Fibroblast of pulmonary artery (primary cell): ENCODE measurements around the gene KRTAP10-7.
"Not testable (repeated sequence)": the region's sequence is repeated elsewhere in the genome, so short reads cannot be mapped to it uniquely, and the experiment has no call there.

ENCODE experiments used
- DNase-seq: peaks from one replicate; pipeline ENCODE4 v3.0.0-alpha.2; 2010; ENCODE audit warnings: low read depth
- H3K4me3 ChIP-seq: replicated peaks from 2 replicates; pipeline ENCODE4 v1.5.1; 2011; ENCODE audit warnings: low read depth, mild to moderate bottlenecking, control low read depth, low read length, moderate library complexity
- TF ChIP-seq, protein P1 (sequence below): IDR thresholded peaks from 2 replicates; pipeline ENCODE4 v1.5.1; 2011; ENCODE audit warnings: mild to moderate bottlenecking, control low read depth, low read length, inconsistent platforms; ENCODE audit errors: missing control alignments

The KRTAP10-7 gene

GRCh38 chr21:44601596-44602462 is 1.4 kb downstream of the KRTAP10-7 start:
- no peak overlapping the region for H3K4me3 ChIP-seq
- TF ChIP-seq, protein P1, sequence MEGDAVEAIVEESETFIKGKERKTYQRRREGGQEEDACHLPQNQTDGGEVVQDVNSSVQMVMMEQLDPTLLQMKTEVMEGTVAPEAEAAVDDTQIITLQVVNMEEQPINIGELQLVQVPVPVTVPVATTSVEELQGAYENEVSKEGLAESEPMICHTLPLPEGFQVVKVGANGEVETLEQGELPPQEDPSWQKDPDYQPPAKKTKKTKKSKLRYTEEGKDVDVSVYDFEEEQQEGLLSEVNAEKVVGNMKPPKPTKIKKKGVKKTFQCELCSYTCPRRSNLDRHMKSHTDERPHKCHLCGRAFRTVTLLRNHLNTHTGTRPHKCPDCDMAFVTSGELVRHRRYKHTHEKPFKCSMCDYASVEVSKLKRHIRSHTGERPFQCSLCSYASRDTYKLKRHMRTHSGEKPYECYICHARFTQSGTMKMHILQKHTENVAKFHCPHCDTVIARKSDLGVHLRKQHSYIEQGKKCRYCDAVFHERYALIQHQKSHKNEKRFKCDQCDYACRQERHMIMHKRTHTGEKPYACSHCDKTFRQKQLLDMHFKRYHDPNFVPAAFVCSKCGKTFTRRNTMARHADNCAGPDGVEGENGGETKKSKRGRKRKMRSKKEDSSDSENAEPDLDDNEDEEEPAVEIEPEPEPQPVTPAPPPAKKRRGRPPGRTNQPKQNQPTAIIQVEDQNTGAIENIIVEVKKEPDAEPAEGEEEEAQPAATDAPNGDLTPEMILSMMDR: no peak
- no peak for DNase-seq

- no peak for DNase-seq
- TF ChIP-seq, protein P1: no peak
- H3K4me3 ChIP-seq: no peak overlapping the region
Measured at GRCh38 chr21:44602463-44602850, 2.1 kb downstream of the KRTAP10-7 start.

DNA sequence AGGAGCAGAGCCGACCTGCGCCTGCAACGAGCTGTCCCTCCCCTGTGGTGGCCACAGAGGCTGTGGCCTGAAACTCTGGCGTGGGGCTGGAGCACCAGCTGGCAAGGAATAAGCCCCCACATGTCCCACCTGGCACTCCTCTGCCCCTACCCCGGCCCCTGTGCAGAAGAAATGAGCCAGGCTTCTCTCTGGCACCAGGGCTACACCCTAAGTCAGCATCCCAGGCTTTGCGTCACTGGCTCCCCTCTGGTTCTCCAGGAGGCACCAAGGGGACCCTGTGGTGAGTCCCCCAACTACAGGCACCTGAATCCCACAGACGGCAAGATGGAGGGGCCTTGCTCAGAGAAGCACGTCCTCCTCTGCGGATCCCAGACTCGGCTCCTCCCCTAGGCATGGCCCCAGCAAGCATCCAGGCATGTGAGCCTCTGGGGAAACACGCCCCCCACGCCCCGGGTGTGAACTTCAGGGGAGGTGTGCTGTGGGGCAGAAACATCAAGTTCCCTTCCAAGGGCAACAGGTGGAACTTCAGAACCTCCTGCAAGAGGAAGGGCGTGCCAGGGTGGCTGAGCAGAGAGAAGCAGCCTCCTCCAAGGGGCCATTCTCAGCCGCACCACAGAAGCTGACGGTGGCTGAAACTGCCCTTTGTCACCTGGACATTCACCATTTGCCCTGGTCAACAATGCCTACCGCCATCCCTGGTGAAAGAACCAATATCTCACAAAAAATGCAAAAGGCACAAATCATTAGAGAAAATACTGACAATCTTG is 2.9 kb downstream of the KRTAP10-7 start:
- TF ChIP-seq, protein P1: no peak
- no peak for DNase-seq
- H3K4me3 ChIP-seq: no peak overlapping the region

GRCh38 chr21:44603911-44604310 is 3.5 kb downstream of the KRTAP10-7 start:
- no peak overlapping the region for H3K4me3 ChIP-seq
- no peak for DNase-seq
- TF ChIP-seq, protein P1: no peak

DNA sequence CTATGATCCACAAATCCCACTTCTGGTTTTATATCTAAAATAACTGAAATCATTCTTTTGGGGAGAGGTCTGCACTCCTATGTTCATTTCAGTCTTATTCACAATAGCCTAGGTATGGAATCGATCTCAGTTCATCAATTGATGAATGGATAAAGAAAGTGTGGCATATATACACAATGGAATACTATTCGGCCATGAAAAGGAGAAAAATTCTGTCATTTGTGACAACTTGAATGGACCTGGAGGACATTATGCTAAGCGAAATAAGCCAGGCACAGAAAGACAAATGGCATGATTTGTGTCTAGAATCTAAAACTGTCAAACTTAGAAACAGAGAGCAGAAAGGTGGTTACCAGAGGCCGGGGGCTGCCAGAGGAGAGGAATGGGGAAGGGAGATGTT is 6.1 kb downstream of the KRTAP10-7 start:
- TF ChIP-seq, protein P1: no peak
- DNase-seq: no peak
- H3K4me3 ChIP-seq: no peak overlapping the region

- TF ChIP-seq, protein P1: no peak
- DNase-seq: no peak
- no peak overlapping the region for H3K4me3 ChIP-seq
Measured at GRCh38 chr21:44609193-44609592, 8.8 kb downstream of the KRTAP10-7 start.

- DNase-seq, H3K4me3 ChIP-seq: not testable (repeated sequence)
Measured at GRCh38 chr21:44610157-44610843, 9.9 kb downstream of the KRTAP10-7 start.
